ENCODE data around the gene MYT1. TPM values are rescaled to one million over a fixed set of nuclear protein-coding genes. Genes with fewer than 3 reads are reported as not detected.

The MYT1 gene
- polyA plus RNA-seq, 6 donors from 2014 or later, result not detected

- DNase-seq (no peak), ATAC-seq (ENCODE audit: low read depth in 2 of 2) (no peak)
- H3K27me3 Mint-ChIP-seq, result peaks cover 6 to 31% (median 19%) of the 10 kb centered on the region in 3 donors
- H3K36me3 Mint-ChIP-seq, result no peaks in the 10 kb centered on the region
- no peak overlapping the region for H3K27ac Mint-ChIP-seq
- H3K4me3 Mint-ChIP-seq, result peak overlapping the region in 1 of 8 donors; percentile 48
- H3K9me3 Mint-ChIP-seq, result peaks cover 0 to 2% (median 0%) of the 10 kb centered on the region in 7 donors
- peaks cover 0 to 9% (median 0%) of the 10 kb centered on the region in 3 donors for H3K4me1 Mint-ChIP-seq
Observed at GRCh38 chr20:64153861-64154589, 10.2 kb upstream of the MYT1 start.

- Mint-ChIP-seq H3K4me3 (no peak overlapping the region), H3K27ac (peak overlapping the region in 1 of 6 donors; percentile 81), H3K9me3 (peaks cover 0 to 2% (median 0%) of the 10 kb centered on the region in 7 donors), H3K4me1 (peaks cover 0 to 9% (median 0%) of the 10 kb centered on the region in 3 donors), H3K36me3 (no peaks in the 10 kb centered on the region), H3K27me3 (peaks cover 6 to 38% (median 26%) of the 10 kb centered on the region in 3 donors)
- no peak for DNase-seq
- ATAC-seq (ENCODE audit: low read depth in 2 of 2), result no peak
Observed at GRCh38 chr20:64154590-64155257, 9.5 kb upstream of the MYT1 start.

- ATAC-seq (ENCODE audit: low read depth in 2 of 2), result no peak
- Mint-ChIP-seq H3K36me3 (no peaks in the 10 kb centered on the region), H3K9me3 (peaks cover 0 to 1% (median 0%) of the 10 kb centered on the region in 7 donors), H3K27ac (peak overlapping the region in 1 of 6 donors; percentile 6), H3K27me3 (peaks cover 6 to 46% (median 34%) of the 10 kb centered on the region in 3 donors), H3K4me3 (peak overlapping the region in 1 of 8 donors; percentile 82), H3K4me1 (peaks cover 0 to 9% (median 0%) of the 10 kb centered on the region in 3 donors)
- no peak for DNase-seq
Observed at GRCh38 chr20:64155258-64156135, 8.8 kb upstream of the MYT1 start.

GRCh38 chr20:64156136-64156885, 7.9 kb upstream of the MYT1 start:
- H3K4me1 Mint-ChIP-seq, result peaks cover 0 to 9% (median 0%) of the 10 kb centered on the region in 3 donors
- H3K4me3 Mint-ChIP-seq, result no peak overlapping the region
- no peak overlapping the region for H3K27ac Mint-ChIP-seq
- peaks cover 0 to under 1% (median 0%) of the 10 kb centered on the region in 7 donors for H3K9me3 Mint-ChIP-seq
- H3K36me3 Mint-ChIP-seq, result no peaks in the 10 kb centered on the region
- no peak for ATAC-seq (ENCODE audit: low read depth in 2 of 2)
- DNase-seq, result no peak
- H3K27me3 Mint-ChIP-seq, result peaks cover 6 to 50% (median 42%) of the 10 kb centered on the region in 3 donors

GRCh38 chr20:64156886-64157875, 7.1 kb upstream of the MYT1 start:
- Mint-ChIP-seq H3K4me3 (no peak overlapping the region), H3K27ac (no peak overlapping the region), H3K27me3 (peaks cover 7 to 51% (median 50%) of the 10 kb centered on the region in 3 donors), H3K9me3 (peaks cover 0 to 5% (median 0%) of the 10 kb centered on the region in 7 donors), H3K36me3 (no peaks in the 10 kb centered on the region), H3K4me1 (peaks cover 3 to 9% (median 5%) of the 10 kb centered on the region in 3 donors)
- DNase-seq, result no peak
- ATAC-seq (ENCODE audit: low read depth in 2 of 2), result no peak

GRCh38 chr20:64157878-64158277, 6.4 kb upstream of the MYT1 start:
- peaks cover 14 to 58% (median 50%) of the 10 kb centered on the region in 3 donors for H3K27me3 Mint-ChIP-seq
- peaks cover 4 to 9% (median 6%) of the 10 kb centered on the region in 3 donors for H3K4me1 Mint-ChIP-seq
- no peaks in the 10 kb centered on the region for H3K36me3 Mint-ChIP-seq

GRCh38 chr20:64158346-64159285, 5.6 kb upstream of the MYT1 start:
- peaks cover 17 to 62% (median 50%) of the 10 kb centered on the region in 3 donors for H3K27me3 Mint-ChIP-seq
- H3K36me3 Mint-ChIP-seq, result no peaks in the 10 kb centered on the region
- H3K4me3 Mint-ChIP-seq, result no peak overlapping the region
- H3K4me1 Mint-ChIP-seq, result peaks cover 4 to 6% (median 5%) of the 10 kb centered on the region in 3 donors
- H3K9me3 Mint-ChIP-seq, result peaks cover 0 to 8% (median 0%) of the 10 kb centered on the region in 7 donors
- H3K27ac Mint-ChIP-seq, result no peak overlapping the region
- DNase-seq, result no peak
- no peak for ATAC-seq (ENCODE audit: low read depth in 2 of 2)

More at GRCh38 chr20:64157878-64158277, 6.4 kb upstream of the MYT1 start:
- H3K4me3 Mint-ChIP-seq, result no peak overlapping the region
- no peak for DNase-seq
- ATAC-seq (ENCODE audit: low read depth in 2 of 2), result no peak
- H3K27ac Mint-ChIP-seq, result no peak overlapping the region
- H3K9me3 Mint-ChIP-seq, result peaks cover 0 to 5% (median 0%) of the 10 kb centered on the region in 7 donors

- Mint-ChIP-seq H3K4me3 (no peak overlapping the region), H3K9me3 (peaks cover 0 to 8% (median 0%) of the 10 kb centered on the region in 7 donors), H3K36me3 (no peaks in the 10 kb centered on the region), H3K27me3 (peaks cover 21 to 67% (median 52%) of the 10 kb centered on the region in 3 donors), H3K27ac (no peak overlapping the region), H3K4me1 (peaks cover 3 to 6% (median 4%) of the 10 kb centered on the region in 3 donors)
- DNase-seq, result no peak
- ATAC-seq (ENCODE audit: low read depth in 2 of 2), result no peak
Observed at GRCh38 chr20:64159286-64159680, 5.0 kb upstream of the MYT1 start.

- no peak for DNase-seq
- no peak for ATAC-seq (ENCODE audit: low read depth in 2 of 2)
Observed at GRCh38 chr20:64159711-64160110, 4.5 kb upstream of the MYT1 start.

GRCh38 chr20:64160118-64160517, 4.1 kb upstream of the MYT1 start:
- DNase-seq (no peak), ATAC-seq (ENCODE audit: low read depth in 2 of 2) (no peak)
- Mint-ChIP-seq H3K4me3 (no peak overlapping the region), H3K4me1 (peaks cover 3 to 6% (median 4%) of the 10 kb centered on the region in 3 donors), H3K27me3 (peaks cover 30 to 76% (median 61%) of the 10 kb centered on the region in 3 donors), H3K9me3 (peaks cover 0 to 8% (median 0%) of the 10 kb centered on the region in 7 donors), H3K27ac (no peak overlapping the region), H3K36me3 (no peaks in the 10 kb centered on the region)

More at GRCh38 chr20:64159711-64160110, 4.5 kb upstream of the MYT1 start:
- no peak overlapping the region for H3K4me3 Mint-ChIP-seq
- H3K4me1 Mint-ChIP-seq, result peaks cover 3 to 6% (median 4%) of the 10 kb centered on the region in 3 donors
- no peak overlapping the region for H3K27ac Mint-ChIP-seq
- H3K27me3 Mint-ChIP-seq, result peaks cover 26 to 72% (median 57%) of the 10 kb centered on the region in 3 donors
- peaks cover 0 to 8% (median 0%) of the 10 kb centered on the region in 7 donors for H3K9me3 Mint-ChIP-seq
- H3K36me3 Mint-ChIP-seq, result no peaks in the 10 kb centered on the region
